Stimulated activated CD8-positive, alpha-beta memory T cell treated with anti-CD3 and anti-CD28 coated beads, Interleukin-2, amount 100 ng/mL, for 48 hours (primary cell): ENCODE results near the gene ITGA5.

Experiments
- DNase-seq, 2 donors: peaks; one replicate each; pipeline ENCODE4 v3.0.0-alpha.2; 2020; ENCODE audit warnings: low read depth in 2 of 2

ITGA5 gene

DNA sequence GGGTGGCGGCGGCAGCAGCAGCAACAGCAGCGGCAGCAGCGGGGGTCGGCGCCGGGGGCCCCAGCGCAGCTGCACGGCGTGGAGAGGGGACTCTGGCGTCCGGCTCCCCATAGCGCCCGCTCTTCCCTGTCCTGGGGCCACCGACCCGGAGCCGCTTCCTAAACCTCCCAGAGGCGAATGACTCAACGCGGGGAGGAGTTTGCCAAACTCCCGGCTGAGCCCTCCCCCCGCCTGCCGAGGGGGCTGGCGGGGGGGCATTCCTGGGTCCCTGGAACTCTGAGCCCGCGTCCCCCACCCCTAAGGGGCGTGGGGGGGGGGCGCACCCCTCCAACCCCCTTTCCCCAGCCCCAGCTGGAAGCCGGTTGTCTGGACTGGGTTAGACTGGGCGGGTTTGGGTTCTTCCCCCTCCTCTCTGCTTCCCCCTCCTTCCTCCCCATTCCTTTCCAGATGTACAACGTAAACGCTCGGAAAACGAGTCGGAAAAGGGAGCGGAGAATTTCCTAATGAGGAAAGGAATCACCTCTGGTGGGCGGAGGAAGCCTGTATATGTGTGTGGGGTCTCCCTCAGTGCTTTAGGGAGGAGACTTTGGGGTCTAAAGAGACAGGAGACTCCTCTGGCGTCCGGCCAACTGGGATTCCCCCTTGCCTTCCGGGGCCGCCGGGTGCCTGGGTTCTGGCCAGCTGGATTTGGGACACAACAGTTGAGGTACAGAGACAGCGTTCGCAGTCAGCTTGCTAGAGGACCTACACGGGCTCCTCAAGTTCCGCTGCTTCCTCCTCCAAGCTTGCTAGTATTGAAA lies at the start of gene ITGA5:
TSS of gene ITGA5 (minus strand) at position 179 of the 800 bp plus-strand sequence. CDS start at position 111, 68 bp downstream.
- no peak for DNase-seq

DNA sequence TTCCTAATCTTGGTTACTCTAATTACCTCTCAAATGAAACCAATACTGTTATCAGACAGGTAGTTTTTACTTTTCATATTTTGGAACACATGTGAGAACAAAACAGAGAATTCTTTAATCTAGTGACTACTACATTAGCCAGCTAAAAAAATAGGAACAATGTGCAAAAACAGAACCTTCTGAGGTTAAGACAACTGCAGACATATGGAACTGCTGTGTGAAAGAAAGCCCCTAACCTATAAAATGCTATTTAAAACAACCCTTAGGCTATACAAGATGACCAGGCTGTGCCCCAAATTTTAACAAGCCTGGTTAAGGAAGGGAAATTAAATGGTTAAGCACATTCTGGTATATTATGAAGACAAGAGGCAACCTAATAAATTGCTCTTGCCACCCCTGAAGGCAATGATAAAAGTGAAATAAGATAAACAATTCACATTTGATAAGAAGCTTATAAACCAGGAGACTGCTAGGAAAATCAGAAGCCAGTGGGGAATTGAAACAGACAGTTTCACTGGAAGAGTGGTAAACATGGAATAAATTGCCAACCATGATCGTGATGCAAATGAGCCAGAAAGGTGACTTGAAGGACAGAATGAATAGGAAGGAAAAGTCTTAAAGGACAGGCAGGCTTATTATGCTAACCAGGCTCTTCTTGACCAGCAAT lies 46.9 kb upstream of the ITGA5 start:
- DNase-seq, result no peak

DNA sequence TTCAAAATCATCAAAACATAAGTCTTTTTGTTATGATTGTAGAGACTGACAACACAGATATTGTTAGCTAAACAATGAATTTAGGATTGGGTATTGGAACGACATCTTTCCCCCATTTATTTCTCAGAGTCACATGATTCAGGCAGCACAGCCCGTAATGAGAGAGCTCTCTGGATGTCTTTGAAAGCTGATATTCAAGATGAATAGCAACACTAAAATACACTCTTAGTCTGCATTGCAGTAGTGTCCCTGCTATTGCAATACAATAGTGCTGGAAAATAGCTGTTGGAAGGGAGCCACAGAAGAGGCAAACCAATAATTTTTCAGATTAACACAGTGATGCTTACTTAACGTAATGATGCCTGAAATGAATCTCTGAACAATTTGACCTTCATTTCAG lies 44.4 kb upstream of the ITGA5 start:
- DNase-seq, result no peak

DNA sequence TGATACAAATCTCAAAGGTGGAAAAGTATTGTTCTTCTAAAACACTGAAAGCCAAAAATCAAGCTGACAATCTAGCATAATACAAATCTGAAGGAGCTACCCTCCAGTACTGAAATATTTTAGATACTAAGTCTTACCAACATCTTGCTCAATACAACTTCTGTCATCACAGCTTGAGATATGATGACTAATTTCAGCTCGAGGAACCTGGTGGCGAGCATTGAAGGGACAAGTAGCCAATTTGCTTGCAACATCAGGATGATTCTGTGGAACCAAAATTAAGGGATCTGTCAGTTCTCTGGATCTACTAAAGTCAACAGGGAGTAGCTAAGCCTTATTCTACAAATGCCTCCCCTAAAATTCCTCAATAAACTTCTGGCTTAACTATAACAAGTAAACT lies 44.0 kb upstream of the ITGA5 start:
- DNase-seq, result no peak

DNA sequence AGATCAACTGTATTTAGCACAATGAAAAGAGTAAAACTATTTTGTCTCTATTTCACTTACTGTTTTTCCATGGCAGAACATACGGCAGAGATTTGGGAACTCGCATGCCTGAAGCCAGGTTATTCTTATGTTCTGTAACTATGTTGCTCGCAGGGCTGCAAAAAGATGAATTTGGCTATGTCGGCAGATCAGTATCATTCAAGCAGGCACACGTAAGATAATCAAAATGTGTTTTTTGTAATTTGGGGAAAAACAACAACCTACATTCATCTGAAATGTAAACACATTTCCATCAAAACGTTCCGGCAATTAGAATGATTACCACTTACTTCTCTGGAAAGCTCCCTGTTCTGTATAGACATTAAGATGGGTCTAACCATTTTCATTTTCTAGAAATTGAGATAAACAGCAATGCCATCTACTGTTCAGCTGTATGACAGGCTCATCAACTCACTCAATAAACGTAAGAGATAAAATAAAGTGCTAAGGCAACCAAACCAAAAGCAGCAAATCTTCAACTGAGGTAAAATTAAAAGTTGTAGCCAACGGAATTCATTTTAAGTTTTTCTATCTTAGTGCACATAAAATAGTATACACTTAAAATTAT lies 41.4 kb upstream of the ITGA5 start:
- DNase-seq, result no peak

DNA sequence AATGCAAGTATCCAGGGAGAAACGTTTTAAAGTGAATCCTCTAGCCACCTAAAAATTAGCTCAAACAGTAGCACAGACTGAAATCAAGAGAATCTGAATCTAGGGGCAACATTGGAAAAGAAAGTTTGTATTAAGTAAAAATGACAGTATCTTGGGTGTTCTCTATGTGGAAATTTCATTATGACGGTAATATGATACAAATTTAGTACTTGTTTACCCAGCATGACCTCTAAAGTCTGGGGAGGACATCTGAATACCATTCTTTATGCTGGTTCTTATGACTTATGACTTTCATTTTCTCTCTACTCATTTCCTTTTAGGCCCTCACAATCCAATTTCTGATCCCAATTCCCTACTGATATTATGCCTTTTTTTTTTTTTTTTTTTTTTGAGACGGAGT lies 40.3 kb upstream of the ITGA5 start:
- DNase-seq, result no peak

DNA sequence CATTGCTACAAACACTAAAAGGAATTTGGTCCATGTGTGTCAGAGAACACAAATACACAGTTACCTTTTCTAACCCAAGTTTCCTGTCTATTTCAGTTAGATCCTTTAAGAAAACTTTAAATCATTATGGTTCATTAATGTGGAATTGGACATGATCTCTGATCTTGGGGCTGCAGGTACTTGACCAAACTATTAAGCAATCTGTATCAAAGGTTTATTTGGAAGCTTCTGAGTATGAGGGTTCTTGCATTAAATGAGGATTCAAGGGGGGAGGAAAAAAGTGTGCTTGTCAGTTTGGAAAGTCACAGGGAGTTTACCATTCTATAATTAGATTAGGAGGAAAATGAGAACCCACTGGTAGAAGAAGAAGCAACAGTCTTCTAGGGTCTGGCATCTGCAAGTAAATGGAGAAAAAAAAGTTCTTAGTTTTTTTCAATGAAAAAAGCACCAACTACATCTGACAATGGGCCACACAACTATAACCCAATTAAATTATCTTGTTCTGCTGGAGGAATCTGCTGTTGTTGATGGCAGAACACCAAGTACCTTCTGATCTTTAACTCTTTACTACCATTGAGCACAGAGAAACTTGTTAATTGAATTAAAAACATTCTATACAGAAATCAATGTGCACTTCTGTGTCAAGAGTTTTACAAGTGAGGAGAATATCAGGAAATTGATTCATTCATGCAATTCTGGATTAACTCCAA lies 36.8 kb upstream of the ITGA5 start:
- DNase-seq, result no peak

DNA sequence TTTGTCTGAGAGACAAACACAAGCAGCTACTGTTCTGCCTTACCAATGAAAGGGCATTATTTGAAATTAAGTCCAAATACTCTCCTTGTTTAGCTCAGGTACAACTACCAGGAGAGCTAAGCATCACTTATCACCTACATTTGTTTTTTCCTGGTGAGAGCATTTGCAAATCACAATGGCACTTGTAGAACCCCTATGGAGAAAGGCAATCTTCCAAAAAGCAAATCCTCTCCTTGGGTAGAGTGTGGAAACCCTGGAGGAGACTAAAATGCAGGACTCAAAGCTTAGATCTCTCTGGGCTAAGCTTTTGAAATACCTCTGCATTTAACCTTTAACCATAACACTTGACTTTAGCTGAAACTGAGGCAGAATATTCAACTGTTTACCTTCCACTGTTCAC lies 33.6 kb upstream of the ITGA5 start:
- DNase-seq, result no peak

DNA sequence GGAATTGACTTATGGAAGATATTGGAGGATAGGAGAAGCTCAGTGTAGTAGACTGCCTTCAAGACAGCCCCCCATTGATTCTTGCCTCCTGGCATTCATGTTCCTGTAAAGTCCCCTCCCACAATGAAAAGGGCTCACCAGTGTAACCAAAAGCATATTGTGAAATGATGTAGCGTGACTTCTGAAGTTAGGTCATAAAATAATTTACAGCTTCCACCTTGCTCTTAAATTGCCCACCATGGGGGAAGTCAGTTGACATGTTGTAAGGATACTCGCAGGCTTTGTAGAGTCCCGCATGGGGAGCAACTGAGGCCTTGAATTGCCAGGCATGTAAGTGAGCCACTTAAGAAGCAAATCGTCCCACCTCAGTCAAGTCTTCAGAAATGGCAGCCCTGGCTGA lies 29.3 kb upstream of the ITGA5 start:
- no peak for DNase-seq

DNA sequence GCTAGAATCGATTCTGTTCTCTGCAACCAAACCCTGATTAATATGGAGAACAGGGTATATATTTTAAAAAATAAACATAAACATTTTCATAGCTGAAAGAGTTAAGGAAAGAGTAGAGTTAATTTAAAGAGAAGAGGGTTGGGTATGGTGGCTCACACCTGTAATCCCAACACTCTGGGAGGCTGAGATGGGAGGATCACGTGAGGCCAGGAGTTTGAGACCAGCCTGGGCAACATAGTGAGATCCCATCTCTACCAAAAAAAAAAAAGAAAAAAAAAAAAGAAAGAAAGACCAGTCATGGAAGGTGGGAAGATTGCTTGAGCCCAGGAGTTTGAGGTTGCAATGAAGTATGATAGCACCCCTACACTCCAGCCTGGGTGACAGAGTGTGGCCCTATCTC lies 28.9 kb upstream of the ITGA5 start:
- no peak for DNase-seq

DNA sequence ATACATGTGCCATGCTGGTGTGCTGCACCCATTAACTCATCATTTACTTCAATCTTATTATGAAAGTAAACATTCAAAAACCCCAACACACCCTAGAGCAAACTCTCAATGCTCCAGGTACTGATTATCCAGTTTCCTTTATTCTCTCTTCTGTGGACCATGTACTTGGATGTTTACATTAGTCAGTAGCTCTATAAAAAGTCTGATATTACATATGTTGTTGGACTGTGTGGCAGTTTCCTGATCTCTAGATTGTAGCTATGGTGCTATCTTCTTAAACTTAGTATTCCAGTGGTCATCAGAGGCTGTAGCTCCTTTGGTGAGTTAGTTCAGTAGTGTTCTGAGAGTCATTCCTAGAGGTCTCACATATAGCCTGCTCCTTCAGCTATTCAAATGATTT lies 25.1 kb upstream of the ITGA5 start:
- no peak for DNase-seq

DNA sequence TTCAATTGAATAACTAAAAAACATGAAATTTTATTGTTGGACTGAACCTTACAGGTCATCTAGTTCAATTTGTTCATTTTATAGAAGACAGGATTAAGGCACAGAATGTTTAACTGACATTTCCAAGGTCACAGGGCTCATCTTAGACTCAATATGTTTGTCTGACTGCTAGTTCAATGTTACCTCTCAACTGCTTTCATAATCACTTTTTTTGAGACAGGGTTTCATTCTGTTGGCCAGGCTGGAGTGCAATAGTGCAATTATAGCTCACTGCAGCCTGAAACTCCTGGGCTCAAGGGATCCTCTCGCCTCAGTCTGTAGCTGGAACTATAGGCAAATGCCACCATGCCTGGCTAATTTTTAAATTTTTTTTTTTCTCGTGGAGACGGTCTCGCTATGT lies 24.4 kb upstream of the ITGA5 start:
- no peak for DNase-seq

DNA sequence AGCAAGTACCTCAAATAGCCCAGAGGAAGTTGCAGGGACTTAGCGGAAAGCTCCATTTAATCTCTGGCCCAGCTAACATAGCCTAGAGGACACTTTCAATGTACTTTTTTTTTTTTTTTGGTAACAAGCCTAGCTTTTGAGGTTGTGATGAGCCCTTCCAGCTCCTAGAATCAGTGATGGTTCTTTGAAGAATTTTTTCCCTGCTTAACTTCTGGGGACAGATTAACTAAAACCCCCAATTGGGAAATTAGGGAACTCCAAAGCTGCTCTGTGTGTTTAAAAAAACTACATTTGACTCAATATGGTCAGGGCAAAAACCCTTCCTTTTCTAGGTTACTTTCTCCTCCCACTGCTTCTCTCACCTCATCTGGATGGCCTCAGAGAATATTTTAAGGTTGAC lies 23.9 kb upstream of the ITGA5 start:
- DNase-seq, result no peak

DNA sequence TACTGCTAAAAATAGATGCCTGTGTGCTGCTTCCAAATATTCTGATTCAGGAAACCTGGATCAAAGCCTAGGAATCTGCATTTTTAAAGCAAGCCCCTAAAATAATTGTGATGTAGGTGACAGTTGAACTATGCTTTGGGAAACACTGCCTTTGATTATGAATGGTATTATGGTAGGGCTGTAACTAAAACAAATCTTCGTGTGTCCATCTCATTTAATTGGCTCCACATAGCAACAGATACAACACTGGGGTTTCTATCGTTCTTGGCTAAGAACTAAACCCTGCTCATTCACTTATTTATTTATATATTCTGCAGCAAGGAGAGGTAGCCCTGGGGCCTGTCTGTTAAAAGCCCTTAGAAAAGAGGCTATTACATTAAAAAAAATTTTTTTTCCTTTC lies 23.0 kb upstream of the ITGA5 start:
- no peak for DNase-seq

DNA sequence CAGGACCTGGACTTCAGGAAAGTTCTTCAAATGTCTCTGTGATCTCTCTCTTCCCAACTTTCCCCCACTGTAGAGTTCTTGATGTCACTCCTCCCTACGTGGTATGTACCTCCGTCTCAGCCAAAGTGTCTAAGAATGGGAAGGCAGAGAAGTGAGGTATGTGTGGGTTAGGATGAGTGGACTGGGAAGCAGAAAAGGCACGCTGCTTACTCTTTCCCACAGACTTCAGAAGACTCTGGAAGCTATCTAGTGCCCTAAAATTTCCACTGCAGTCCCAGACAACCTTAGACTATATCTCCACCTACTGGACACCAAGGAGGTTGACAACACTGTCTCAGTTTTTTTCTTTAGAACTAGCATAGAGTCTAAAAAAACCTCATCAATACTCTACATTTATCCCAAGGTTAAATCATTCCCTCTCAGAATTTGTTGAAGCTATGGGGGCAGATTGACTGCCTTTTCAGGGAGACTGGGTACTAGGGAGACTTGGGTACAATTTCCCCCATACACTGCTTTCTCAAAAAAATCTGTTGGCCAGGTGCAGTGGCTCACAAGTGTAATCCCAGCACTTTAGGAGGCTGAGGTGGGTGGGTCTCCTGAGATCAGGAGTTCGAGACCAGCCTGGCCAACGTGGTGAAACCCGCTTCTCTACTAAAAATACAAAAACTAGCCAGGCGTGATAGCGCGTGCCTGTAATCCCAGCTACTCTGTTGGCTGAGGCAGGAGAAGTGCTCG lies 20.6 kb upstream of the ITGA5 start:
- DNase-seq, result no peak

DNA sequence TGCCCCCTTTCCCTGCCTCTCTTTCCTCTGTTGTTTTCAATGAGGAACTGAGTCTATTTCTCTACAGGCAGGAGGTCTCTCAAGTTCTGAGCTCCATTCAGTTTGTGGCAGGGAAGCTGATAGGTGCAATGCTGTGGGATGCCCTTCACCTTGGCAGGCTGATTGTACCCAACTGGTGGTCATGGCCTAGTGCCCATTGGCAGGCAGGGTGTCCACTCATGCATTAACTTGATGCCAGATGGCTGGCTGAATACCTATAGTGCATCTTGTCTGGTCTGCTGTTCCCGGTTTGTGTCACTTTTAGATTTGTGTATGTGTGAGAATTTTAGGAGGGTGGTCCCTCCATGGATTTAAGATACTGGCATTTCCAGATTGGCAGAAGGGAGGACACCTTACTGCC lies 20.0 kb upstream of the ITGA5 start:
- no peak for DNase-seq

DNA sequence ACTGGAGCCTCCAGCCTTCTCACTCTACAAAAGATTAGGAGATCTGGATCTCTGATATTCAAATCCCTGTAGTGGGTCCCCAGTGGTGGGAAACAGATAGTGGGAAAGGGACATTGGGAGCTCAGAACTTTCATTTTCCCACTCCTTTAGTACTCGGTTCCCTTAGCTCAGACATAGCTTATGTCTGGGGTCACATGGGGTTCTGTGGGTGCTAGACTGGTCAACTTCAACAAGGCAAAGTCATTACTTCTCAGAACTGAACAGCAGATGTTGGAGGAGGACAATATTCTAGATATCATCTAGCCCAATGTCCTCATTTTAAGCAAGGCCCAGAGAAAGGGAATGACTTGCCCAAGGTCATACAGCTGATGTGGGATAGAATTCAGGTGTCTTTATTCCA lies 19.5 kb upstream of the ITGA5 start:
- no peak for DNase-seq

DNA sequence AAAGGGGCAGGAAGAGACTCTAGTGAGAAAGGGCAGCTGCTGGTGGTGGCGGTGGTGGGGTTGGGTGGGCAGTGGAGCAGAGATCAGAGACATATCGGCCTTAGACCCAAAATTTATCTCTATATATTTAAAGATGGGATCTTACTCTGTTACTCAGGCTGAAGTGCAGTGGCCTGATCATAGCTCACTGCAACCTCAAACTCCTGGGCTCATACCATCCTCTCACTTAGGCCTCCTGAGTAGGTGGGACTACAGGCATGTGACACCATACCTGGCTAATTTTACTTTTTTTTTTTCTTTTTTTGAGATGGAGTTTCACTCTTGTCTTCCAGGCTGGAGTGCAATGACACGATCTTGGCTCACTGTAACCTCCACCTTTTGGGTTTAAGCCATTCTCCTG lies 18.6 kb upstream of the ITGA5 start:
- DNase-seq, result no peak

DNA sequence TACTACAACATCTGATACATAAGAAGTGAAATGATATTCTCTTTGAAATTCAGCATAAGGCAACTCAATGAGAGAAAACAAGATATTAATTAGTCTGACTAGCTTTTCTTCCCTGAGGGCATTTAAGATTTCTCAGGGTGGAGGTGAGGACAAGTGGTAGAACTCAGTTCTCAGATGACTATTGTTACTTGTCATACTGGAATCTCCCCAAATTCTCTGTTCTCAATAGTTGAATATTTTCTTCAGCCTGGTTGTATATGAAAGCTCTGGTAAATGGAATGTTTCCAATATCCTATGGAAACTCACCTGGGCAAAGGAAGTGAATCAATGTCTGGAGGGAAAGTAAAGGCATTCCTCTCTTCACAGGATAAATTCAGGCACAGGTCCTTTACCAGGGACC lies 18.2 kb upstream of the ITGA5 start:
- DNase-seq, result no peak

DNA sequence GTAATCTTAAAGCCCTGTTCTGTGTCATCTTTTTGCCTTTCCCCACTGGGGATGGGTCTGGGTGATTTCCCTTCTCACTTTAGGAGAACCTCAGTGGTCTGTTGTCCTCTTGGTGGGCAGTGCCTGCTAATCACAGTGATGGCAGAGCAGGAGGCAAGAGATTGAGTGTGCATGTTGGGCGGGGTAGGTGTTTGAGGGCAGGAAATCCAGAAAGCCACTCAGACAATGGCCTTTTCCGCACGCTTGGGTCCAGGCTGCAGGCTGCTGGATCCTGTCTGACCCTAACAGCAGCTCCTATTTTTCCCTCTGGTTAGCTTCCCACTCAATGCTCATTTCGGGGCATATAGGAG lies 13.7 kb upstream of the ITGA5 start:
- no peak for DNase-seq

DNA sequence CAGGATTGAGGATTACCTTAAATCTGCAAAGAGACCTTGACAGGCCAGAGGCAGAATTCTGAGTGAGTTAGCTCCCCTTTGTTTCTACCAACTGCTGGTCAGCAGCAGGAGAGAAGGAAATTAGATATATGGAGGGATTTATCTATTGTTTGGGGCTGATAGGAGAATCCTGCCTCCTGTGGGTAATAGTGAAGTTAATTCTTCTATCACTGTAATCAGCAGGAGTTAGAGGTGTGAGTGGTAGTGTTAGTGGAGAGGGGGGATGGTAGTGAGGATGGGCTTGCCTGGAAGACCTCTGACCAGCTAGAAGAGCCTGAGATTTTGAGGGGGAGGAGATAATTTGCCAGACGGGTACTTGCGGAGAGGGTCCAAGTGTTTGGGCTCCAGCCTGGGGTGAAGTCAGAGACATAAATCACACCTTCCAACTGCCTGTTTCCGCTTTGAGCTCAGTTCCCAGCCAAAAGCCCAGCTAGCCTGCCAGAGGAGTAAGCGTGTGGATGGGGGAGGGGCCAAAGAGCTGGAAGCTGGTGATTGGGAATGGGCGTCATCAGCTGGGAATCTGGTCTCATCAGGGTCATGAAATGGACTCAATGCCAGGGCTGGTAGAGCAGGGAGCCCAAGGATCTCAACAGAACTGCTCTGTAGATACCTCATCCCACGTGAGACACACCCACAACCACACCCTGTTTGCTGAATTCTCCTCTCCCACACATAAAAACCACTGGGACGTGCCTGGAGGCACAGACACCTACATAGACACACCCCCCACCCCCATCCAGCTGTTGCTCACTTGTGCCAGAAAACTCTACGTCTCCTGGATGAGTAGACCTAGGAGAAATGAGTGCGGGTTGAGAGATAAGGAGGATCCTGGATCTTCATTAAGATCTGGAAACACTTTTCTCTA lies 13.1 kb upstream of the ITGA5 start:
- no peak for DNase-seq
